ENCODE measurements around the gene ZNF532.

Gene ZNF532

GRCh38 chr18:59033359-59033758 is 168.7 kb downstream of the ZNF532 start:
- no peak for DNase-seq (ENCODE audit: low spot score)

- DNase-seq (ENCODE audit: low spot score) = no peak
Observed at GRCh38 chr18:59033974-59034373, 169.3 kb downstream of the ZNF532 start.

- DNase-seq (ENCODE audit: low spot score) = no peak
Observed at GRCh38 chr18:59035591-59035990, 170.9 kb downstream of the ZNF532 start.
